Endothelial cell (in vitro differentiated cells): ENCODE data around the gene JPH4. TPM values are rescaled to one million over a fixed set of nuclear protein-coding genes. Genes with fewer than 3 reads are reported as not detected.

Source experiments
- DNase-seq: peaks from one replicate; pipeline ENCODE4 v3.0.0; 2021; ENCODE audit warnings: low spot score
- H3K27ac Mint-ChIP-seq: one replicate; pipeline ENCODE4 v1.8.0; 2021; ENCODE audit warnings: mixed read lengths, inconsistent platforms; ENCODE audit not compliant: unreplicated experiment
- H3K27me3 Mint-ChIP-seq: one replicate; pipeline ENCODE4 v1.8.0; 2021; ENCODE audit warnings: mild to moderate bottlenecking, moderate library complexity, mixed read lengths, inconsistent platforms; ENCODE audit not compliant: unreplicated experiment
- H3K36me3 Mint-ChIP-seq: one replicate; pipeline ENCODE4 v1.8.0; 2021; ENCODE audit warnings: mild to moderate bottlenecking, low read depth, mixed read lengths, inconsistent platforms; ENCODE audit not compliant: unreplicated experiment
- H3K4me1 Mint-ChIP-seq: one replicate; pipeline ENCODE4 v1.8.0; 2021; ENCODE audit warnings: mild to moderate bottlenecking, mixed read lengths, inconsistent platforms; ENCODE audit not compliant: unreplicated experiment
- H3K4me3 Mint-ChIP-seq: one replicate; pipeline ENCODE4 v1.8.0; 2021; ENCODE audit warnings: mild to moderate bottlenecking, mixed read lengths, inconsistent platforms; ENCODE audit not compliant: unreplicated experiment
- H3K9me3 Mint-ChIP-seq: one replicate; pipeline ENCODE4 v1.8.0; 2021; ENCODE audit warnings: mixed read lengths, inconsistent platforms; ENCODE audit not compliant: unreplicated experiment
- CTCF ChIP-seq: fragments of 200-600 bp; sonication (generic); IDR thresholded peaks from one replicate; pipeline ENCODE4 v1.5.0; 2021; ENCODE audit warnings: antibody characterized with exemption; ENCODE audit not compliant: unreplicated experiment
- total RNA-seq: library from RNA; stranded (reverse); fragmentation: NEBNext Ultra II Directional; extraction: Animal tissue kit (Norgen Biotek cat#: 25700); gene quantifications from one replicate; pipeline ENCODE4 v1.2.1, GENCODE V29; 2021; ENCODE audit not compliant: unreplicated experiment

Gene JPH4
- total RNA-seq, 1 donor from 2014 or later, result 0.64 TPM

- H3K27ac Mint-ChIP-seq, result no peak overlapping the region
- H3K4me1 Mint-ChIP-seq, result peaks cover 30% of the 10 kb centered on the region
- no peaks in the 10 kb centered on the region for H3K9me3 Mint-ChIP-seq
- TF ChIP-seq CTCF, result no peak
- no peak for DNase-seq
- peaks cover 41% of the 10 kb centered on the region for H3K36me3 Mint-ChIP-seq
- H3K4me3 Mint-ChIP-seq, result no peak overlapping the region
- H3K27me3 Mint-ChIP-seq, result peaks cover 18% of the 10 kb centered on the region
Observed at GRCh38 chr14:23525611-23526010, 53.0 kb downstream of the JPH4 start.

GRCh38 chr14:23524954-23525353 lies 53.6 kb downstream of the JPH4 start:
- Mint-ChIP-seq H3K4me1 (peaks cover 24% of the 10 kb centered on the region), H3K36me3 (peaks cover 41% of the 10 kb centered on the region), H3K9me3 (no peaks in the 10 kb centered on the region), H3K27me3 (peaks cover 20% of the 10 kb centered on the region), H3K4me3 (no peak overlapping the region), H3K27ac (no peak overlapping the region)
- DNase-seq, result no peak
- TF ChIP-seq CTCF, result no peak

- Mint-ChIP-seq H3K4me3 (no peak overlapping the region), H3K27me3 (peaks cover 18% of the 10 kb centered on the region), H3K36me3 (peaks cover 38% of the 10 kb centered on the region), H3K27ac (no peak overlapping the region), H3K9me3 (no peaks in the 10 kb centered on the region), H3K4me1 (peaks cover 11% of the 10 kb centered on the region)
- no peak for TF ChIP-seq CTCF
- DNase-seq, result no peak
Observed at GRCh38 chr14:23523229-23524016, 55.2 kb downstream of the JPH4 start.

GRCh38 chr14:23522643-23523198 lies 55.9 kb downstream of the JPH4 start:
- no peak overlapping the region for H3K4me3 Mint-ChIP-seq
- peaks cover 33% of the 10 kb centered on the region for H3K36me3 Mint-ChIP-seq
- no peak for DNase-seq
- no peaks in the 10 kb centered on the region for H3K9me3 Mint-ChIP-seq
- no peak overlapping the region for H3K27ac Mint-ChIP-seq
- H3K27me3 Mint-ChIP-seq, result peaks cover 15% of the 10 kb centered on the region
- H3K4me1 Mint-ChIP-seq, result peaks cover 8% of the 10 kb centered on the region
- no peak for TF ChIP-seq CTCF
